Measurements from ENCODE around the gene ORAI2. TPM values are rescaled to one million over a fixed set of nuclear protein-coding genes. Genes with fewer than 3 reads are reported as not detected.
A peak's percentile ranks its signal among the peaks of the same experiment; 100 is the strongest.
"Not testable (repeated sequence)": the region's sequence is repeated elsewhere in the genome, so short reads cannot be mapped to it uniquely, and the experiment has no call there.

The ORAI2 gene
- total RNA-seq, 1 experiment from 2014 or later, result 24.6 TPM

DNA sequence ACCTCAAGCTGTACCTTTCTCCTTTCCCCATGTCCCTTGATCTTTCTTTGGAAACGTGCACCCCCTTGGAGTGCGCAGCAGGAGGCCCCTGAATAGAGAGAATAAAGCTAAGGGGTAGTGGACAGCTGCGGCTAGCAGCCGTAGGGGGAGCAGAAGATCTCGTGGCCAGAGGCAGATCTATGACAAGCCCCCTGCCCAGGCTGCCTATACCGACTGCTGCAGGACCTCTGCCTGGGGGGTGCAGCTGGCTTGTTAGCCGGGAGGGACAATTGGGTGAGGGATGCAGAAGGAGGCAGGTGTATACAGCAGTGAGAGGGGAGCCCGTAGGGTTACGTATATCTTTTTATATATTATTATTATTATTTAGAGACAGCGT is 45.8 kb downstream of the ORAI2 start:
- not testable (repeated sequence) for H3K36me3 ChIP-seq; H3K27me3 ChIP-seq; H3K4me3 ChIP-seq; H3K4me1 ChIP-seq; DNase-seq; H3K9me3 ChIP-seq (replicated peaks); H3K27ac ChIP-seq

DNA sequence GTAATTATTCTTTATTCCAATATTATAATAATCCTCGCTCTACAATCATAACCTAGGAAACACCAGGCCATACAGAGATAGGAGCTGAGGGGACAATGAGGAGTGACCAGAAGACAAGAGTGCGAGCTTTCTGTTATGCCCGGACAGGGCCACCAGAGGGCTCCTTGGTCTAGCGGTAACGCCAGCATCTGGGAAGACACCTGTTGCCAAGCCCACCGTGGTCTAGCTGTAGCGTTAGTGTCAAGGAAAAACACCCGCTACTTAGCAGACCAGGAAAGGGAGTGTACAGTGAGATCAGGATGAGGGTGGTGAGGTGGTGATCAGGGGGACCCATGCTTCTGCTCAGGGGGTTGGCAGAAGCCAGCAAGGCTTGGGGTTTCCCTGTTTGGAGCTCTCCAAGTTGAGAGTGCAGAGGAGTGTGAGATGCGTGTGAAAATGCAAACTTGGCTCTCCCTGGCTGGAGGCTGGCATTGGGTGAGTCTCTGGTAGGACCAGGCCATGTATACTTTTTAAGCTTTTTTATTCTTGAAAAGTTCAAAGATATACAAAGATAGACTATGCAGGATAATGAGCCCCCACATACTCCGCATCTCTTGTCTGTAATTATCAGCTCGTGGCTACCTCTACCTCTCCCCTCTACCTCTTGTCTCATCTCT is 46.7 kb downstream of the ORAI2 start:
- peak in 1 of 2 experiments; percentile 44 for DNase-seq

DNA sequence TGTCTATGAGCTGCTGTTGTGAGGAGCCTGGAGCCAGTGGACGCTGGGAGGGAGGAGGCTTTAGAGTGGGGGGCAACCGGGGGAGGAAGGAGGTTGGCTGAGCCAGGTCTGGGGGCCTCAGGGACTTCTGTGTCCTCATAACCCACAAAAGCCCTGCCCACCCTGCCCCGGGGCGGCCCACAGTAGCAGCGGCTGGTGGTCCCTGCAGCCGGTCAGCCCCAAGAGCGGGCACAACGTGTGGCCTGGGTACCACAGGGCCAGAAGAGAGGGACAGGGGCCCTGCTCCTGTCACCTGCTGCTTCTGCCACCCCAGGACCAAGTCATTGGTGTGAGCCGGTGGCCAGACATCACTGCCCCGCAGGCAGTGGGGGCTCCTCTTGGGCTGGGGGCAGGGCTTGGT is 48.6 kb downstream of the ORAI2 start:
- H3K9me3 ChIP-seq (replicated peaks); H3K4me1 ChIP-seq; DNase-seq; H3K36me3 ChIP-seq; H3K27me3 ChIP-seq; H3K27ac ChIP-seq; H3K4me3 ChIP-seq: not testable (repeated sequence)

More for the DNA sequence above, 46.7 kb downstream of the ORAI2 start:
- not testable (repeated sequence) for H3K4me3 ChIP-seq; H3K36me3 ChIP-seq; H3K27ac ChIP-seq; H3K27me3 ChIP-seq; H3K4me1 ChIP-seq; H3K9me3 ChIP-seq (replicated peaks)

DNA sequence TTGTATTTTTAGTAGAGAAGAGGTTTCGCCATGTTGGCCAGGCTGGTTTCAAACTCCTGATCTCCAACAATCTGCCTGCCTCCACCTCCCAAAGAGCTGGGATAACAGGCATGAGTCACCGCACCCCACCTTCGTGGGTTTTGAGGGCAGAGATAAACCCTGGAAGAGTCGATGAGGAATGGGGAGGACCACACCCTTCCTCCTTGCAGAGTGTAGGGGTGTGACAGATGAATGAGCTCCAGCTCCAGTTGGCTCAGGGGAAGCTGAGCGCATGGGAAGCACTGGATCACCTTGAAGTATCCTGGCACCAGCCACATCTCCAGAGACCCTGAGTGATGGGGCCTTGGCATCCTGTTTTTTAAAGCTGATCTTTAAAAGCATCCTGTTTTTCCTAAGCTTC is 50.9 kb downstream of the ORAI2 start:
- H3K27me3 ChIP-seq; H3K36me3 ChIP-seq; H3K9me3 ChIP-seq (replicated peaks); H3K4me1 ChIP-seq; DNase-seq; H3K27ac ChIP-seq; H3K4me3 ChIP-seq: not testable (repeated sequence)

GRCh38 chr7:102490529-102491075 is 57.2 kb downstream of the ORAI2 start:
- H3K27me3 ChIP-seq, result not testable (repeated sequence)

DNA sequence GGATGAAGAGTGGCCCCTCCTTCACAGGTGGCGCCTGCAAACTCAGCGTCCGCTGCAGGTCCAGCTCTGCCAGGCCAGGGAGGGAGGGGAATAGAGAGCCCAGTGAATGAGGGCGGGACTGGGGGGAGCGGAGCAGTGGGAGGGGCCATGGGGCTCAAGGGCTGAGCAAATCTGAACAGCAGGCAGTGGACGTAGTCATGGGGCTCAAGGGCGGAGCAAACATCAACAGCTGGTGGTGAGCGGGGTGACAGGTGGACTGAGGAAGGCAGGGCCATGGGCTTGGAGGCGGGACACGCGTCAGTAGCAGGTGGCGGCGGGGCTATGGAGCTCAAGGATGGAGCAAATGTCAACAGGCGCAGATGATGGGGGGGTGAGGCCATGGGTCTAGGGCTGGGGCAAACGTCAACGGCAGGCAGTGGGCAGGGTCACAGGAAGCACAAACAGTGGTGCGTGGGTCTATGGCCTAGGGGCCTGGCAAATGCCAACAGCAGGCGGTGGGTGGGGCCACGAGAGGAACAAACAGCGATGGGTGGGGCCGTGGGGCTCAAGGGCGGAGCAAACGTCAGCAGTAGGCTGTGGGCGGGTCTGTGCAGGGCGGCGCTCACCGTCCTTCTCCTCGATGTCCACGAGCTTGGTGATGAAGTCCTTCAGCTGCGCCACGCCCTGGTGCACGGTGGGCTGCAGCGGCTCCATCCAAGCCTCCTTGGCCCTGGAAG is 60.0 kb downstream of the ORAI2 start:
- not testable (repeated sequence) for H3K27ac ChIP-seq; H3K9me3 ChIP-seq (replicated peaks); H3K36me3 ChIP-seq; H3K27me3 ChIP-seq; H3K4me3 ChIP-seq; H3K4me1 ChIP-seq
- DNase-seq, result peak in 1 of 2 experiments; percentile 46

More at GRCh38 chr7:102490529-102491075, 57.2 kb downstream of the ORAI2 start:
- DNase-seq, result peak in 1 of 2 experiments; percentile 67
- H3K36me3 ChIP-seq; H3K27ac ChIP-seq; H3K4me1 ChIP-seq; H3K9me3 ChIP-seq (replicated peaks); H3K4me3 ChIP-seq: not testable (repeated sequence)

GRCh38 chr7:102494026-102494425 is 60.7 kb downstream of the ORAI2 start:
- not testable (repeated sequence) for H3K27me3 ChIP-seq; DNase-seq; H3K27ac ChIP-seq; H3K36me3 ChIP-seq; H3K4me1 ChIP-seq; H3K9me3 ChIP-seq (replicated peaks); H3K4me3 ChIP-seq

DNA sequence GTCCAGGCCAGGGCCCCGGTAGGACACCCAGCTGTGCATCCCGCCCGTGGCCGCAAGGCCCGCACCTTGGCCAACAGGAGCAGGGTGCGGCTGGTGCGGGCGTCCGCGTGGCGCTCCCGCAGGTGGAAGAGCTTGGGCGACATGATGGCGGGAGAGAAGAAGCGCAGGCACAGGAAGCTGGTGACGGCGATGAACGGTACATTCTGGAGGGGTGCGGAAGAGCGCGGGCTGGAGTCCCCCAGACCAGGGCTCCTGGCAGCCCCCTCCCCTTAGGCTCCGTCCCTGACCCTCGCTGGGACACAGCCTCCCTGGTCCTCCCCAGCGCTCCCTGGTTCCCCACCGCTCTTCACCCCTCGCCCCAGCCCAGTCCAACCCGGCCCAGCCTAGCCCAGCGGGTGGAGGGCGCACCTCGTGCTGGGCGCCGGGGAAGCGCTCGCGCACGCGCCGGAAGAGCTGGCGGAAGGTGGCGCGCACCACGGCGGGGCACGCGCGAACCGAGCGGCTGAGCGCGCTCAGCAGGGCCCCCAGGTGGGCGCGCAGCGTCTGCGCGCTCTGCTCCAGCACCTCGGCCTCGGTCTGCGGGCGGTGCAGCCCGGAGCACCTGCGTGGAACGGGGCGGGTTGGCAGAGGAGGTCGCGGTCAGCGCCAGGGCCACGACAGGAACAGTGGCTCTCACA is 61.2 kb downstream of the ORAI2 start:
- H3K27ac ChIP-seq; H3K4me3 ChIP-seq; H3K9me3 ChIP-seq (replicated peaks); H3K36me3 ChIP-seq; DNase-seq; H3K4me1 ChIP-seq; H3K27me3 ChIP-seq: not testable (repeated sequence)

DNA sequence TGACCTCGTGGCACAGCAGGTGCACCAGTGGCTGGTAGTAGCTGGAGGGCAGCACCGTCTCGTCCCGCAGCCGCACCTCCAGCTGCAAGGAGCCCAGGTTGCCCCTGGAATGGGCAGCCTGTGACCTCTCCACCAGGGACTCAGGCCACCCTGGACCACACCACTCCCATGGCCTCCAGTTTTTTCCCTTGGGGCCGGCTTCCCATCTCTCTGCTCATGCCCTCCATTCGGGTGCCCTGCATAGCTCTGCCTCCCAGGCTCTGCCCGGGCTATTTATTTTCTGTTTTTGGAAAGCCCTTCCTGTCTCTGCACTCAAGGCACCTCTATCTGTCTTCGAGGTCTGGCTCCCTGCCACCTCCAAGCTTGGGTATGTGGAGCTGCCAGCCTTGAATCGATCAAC is 63.5 kb downstream of the ORAI2 start:
- H3K9me3 ChIP-seq (replicated peaks); DNase-seq; H3K27ac ChIP-seq; H3K36me3 ChIP-seq; H3K4me1 ChIP-seq; H3K27me3 ChIP-seq; H3K4me3 ChIP-seq: not testable (repeated sequence)

DNA sequence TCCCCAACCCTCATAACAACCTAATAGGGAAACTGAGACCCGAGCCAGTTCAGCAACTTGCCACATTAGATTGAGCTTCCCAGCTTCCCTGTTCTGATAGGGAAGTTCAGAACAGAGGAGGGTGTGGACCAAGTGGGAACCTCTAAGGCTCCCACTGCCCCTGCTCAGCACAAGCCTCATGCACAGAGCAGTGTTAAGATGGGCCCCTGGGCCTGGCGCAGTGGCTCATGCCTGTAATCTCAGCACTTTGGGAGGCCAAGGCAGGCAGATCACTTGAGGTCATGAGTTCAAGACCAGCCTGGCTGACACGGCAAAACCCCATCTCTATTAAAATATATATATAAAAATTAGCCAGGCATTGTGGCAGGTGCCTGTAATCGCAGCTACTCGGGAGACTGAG is 63.9 kb downstream of the ORAI2 start:
- not testable (repeated sequence) for H3K27ac ChIP-seq; H3K36me3 ChIP-seq; DNase-seq; H3K4me1 ChIP-seq; H3K9me3 ChIP-seq (replicated peaks); H3K27me3 ChIP-seq; H3K4me3 ChIP-seq

- DNase-seq; H3K36me3 ChIP-seq; H3K4me3 ChIP-seq; H3K27me3 ChIP-seq; H3K9me3 ChIP-seq (replicated peaks); H3K4me1 ChIP-seq; H3K27ac ChIP-seq: not testable (repeated sequence)
Measured at GRCh38 chr7:102498321-102498720, 64.9 kb downstream of the ORAI2 start.

GRCh38 chr7:102503141-102503540 is 69.8 kb downstream of the ORAI2 start:
- DNase-seq; H3K4me3 ChIP-seq; H3K27ac ChIP-seq; H3K36me3 ChIP-seq; H3K4me1 ChIP-seq; H3K27me3 ChIP-seq; H3K9me3 ChIP-seq (replicated peaks): not testable (repeated sequence)

GRCh38 chr7:102505298-102506185 is 72.2 kb downstream of the ORAI2 start:
- not testable (repeated sequence) for H3K4me3 ChIP-seq; H3K27ac ChIP-seq; H3K36me3 ChIP-seq; H3K27me3 ChIP-seq; H3K4me1 ChIP-seq; H3K9me3 ChIP-seq (replicated peaks)
- peak in 1 of 2 experiments; percentile 3 for DNase-seq
